ENCODE measurements around the gene C16orf54. TPM values are rescaled to one million over a fixed set of nuclear protein-coding genes. Genes with fewer than 3 reads are reported as not detected.
A peak's percentile ranks its signal among the peaks of the same experiment; 100 is the strongest.
"Not testable (repeated sequence)": the region's sequence is repeated elsewhere in the genome, so short reads cannot be mapped to it uniquely, and the experiment has no call there.

C16orf54 gene
- total RNA-seq, 2 donors from 2014 or later: 0.33 to 0.52 TPM

- H3K4me1 ChIP-seq: no peaks in the 10 kb centered on the region
- ATAC-seq: no peak
- H3K9me3 ChIP-seq: no peaks in the 10 kb centered on the region
- no peak for TF ChIP-seq POLR2A (IDR thresholded peaks at IDR 0.05)
- TF ChIP-seq CTCF (IDR thresholded peaks at IDR 0.05): no peak
- no peaks in the 10 kb centered on the region for H3K27me3 ChIP-seq
- DNase-seq: no peak
- 81 to 82% methylated on average over 5 of the region's 5 CpGs for WGBS, 2 donors
- H3K4me3 ChIP-seq: no peak overlapping the region
- intact Hi-C loops (cut with DNase I): no loop called here
- H3K27ac ChIP-seq: no peak overlapping the region
- no peaks in the 10 kb centered on the region for H3K36me3 ChIP-seq (replicated peaks in 1 of 2; ENCODE audit: insufficient read depth in 1 of 2, low read depth in 2 of 2)
These were observed 2.3 kb downstream of the C16orf54 start for GRCh38 chr16:29743475-29743826.

GRCh38 chr16:29742683-29743275 is 3.0 kb downstream of the C16orf54 start:
- intact Hi-C loops (cut with DNase I): no loop called here
- Histone ChIP-seq H3K27ac (no peak overlapping the region), H3K4me1 (no peaks in the 10 kb centered on the region), H3K27me3 (no peaks in the 10 kb centered on the region), H3K4me3 (no peak overlapping the region), H3K9me3 (no peaks in the 10 kb centered on the region), H3K36me3 (replicated peaks in 1 of 2; ENCODE audit: insufficient read depth in 1 of 2, low read depth in 2 of 2) (no peaks in the 10 kb centered on the region)
- no peak for TF ChIP-seq POLR2A (IDR thresholded peaks at IDR 0.05)
- TF ChIP-seq CTCF (IDR thresholded peaks at IDR 0.05): no peak
- DNase-seq: no peak
- no peak for ATAC-seq
- WGBS, 2 donors: 76 to 87% methylated on average over 7 of the region's 7 CpGs

GRCh38 chr16:29740630-29741015 is 5.2 kb downstream of the C16orf54 start:
- ATAC-seq; intact Hi-C loops (cut with DNase I); H3K36me3 ChIP-seq (replicated peaks in 1 of 2; ENCODE audit: insufficient read depth in 1 of 2, low read depth in 2 of 2); H3K4me3 ChIP-seq; H3K9me3 ChIP-seq; H3K27ac ChIP-seq; H3K27me3 ChIP-seq; DNase-seq; H3K4me1 ChIP-seq: not testable (repeated sequence)
- WGBS, 2 donors: 61 to 76% methylated on average over 11 of the region's 11 CpGs

- H3K4me1 ChIP-seq; H3K4me3 ChIP-seq; ATAC-seq; DNase-seq; H3K36me3 ChIP-seq (replicated peaks in 1 of 2; ENCODE audit: insufficient read depth in 1 of 2, low read depth in 2 of 2); H3K9me3 ChIP-seq; intact Hi-C loops (cut with DNase I); H3K27ac ChIP-seq; H3K27me3 ChIP-seq: not testable (repeated sequence)
- WGBS, 2 donors: 73 to 75% methylated on average over 6 of the region's 6 CpGs
These were observed 5.7 kb downstream of the C16orf54 start for GRCh38 chr16:29739927-29740629.

DNA sequence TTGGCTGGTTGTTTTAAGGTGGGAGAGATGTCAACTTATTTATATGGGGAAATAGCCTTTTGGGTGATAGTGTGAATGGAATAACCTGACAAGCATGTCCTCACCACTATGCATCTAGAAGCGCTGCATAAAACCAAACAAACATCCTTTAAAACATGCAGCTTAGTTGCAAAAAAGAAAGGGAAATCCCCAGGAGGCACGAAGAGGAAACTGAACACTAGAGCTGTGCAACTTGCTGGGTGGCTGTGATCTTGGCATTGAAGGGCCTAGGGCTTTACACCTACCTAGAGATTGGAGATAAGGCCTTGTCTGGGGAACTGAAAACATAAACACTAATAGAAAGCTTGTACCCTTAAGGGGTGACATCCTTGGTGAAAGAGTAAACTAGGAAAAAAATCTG is 7.3 kb downstream of the C16orf54 start:
- intact Hi-C loops (cut with DNase I): no loop called here
- H3K27ac ChIP-seq: no peak overlapping the region
- no peak overlapping the region for H3K4me3 ChIP-seq
- DNase-seq: no peak
- H3K27me3 ChIP-seq: no peaks in the 10 kb centered on the region
- WGBS, 2 donors: 75 to 84% methylated on average over 2 of the region's 2 CpGs
- H3K36me3 ChIP-seq (replicated peaks in 1 of 2; ENCODE audit: insufficient read depth in 1 of 2, low read depth in 2 of 2): no peaks in the 10 kb centered on the region
- no peak for ATAC-seq
- no peak for TF ChIP-seq POLR2A (IDR thresholded peaks at IDR 0.05)
- no peak for TF ChIP-seq CTCF (IDR thresholded peaks at IDR 0.05)
- no peaks in the 10 kb centered on the region for H3K4me1 ChIP-seq
- H3K9me3 ChIP-seq: no peaks in the 10 kb centered on the region

GRCh38 chr16:29737713-29738112 is 8.1 kb downstream of the C16orf54 start:
- TF ChIP-seq CTCF (IDR thresholded peaks at IDR 0.05): peak in 1 of 7 experiments; percentile 11
- no peak for TF ChIP-seq POLR2A (IDR thresholded peaks at IDR 0.05)
- H3K27ac ChIP-seq: no peak overlapping the region
- intact Hi-C loops (cut with DNase I): no loop called here
- no peaks in the 10 kb centered on the region for H3K27me3 ChIP-seq
- no peaks in the 10 kb centered on the region for H3K9me3 ChIP-seq
- no peak overlapping the region for H3K4me3 ChIP-seq
- H3K4me1 ChIP-seq: no peaks in the 10 kb centered on the region
- DNase-seq: peak in 2 of 4 donors; percentile 48 to 67
- H3K36me3 ChIP-seq (replicated peaks in 1 of 2; ENCODE audit: insufficient read depth in 1 of 2, low read depth in 2 of 2): no peaks in the 10 kb centered on the region
- 52 to 53% methylated on average over 5 of the region's 5 CpGs for WGBS, 2 donors
- ATAC-seq: peak; percentile 71

Data from body of pancreas (tissue), 4 donors.